Glutamatergic neuron (in vitro differentiated cells): ENCODE data around the gene TMEM92. TPM values are rescaled to one million over a fixed set of nuclear protein-coding genes. Genes with fewer than 3 reads are reported as not detected.

Source experiments
- DNase-seq: peaks from one replicate; pipeline ENCODE4 v3.0.0; 2022
- H3K27ac Mint-ChIP-seq: one replicate; pipeline ENCODE4 v1.8.0; 2020; ENCODE audit warnings: mild to moderate bottlenecking, mixed read lengths, inconsistent platforms; ENCODE audit not compliant: unreplicated experiment
- H3K27me3 Mint-ChIP-seq: one replicate; pipeline ENCODE4 v1.8.0; 2020; ENCODE audit warnings: mild to moderate bottlenecking, moderate library complexity, mixed read lengths, inconsistent platforms; ENCODE audit not compliant: unreplicated experiment
- H3K36me3 Mint-ChIP-seq: one replicate; pipeline ENCODE4 v1.8.0; 2020; ENCODE audit warnings: mild to moderate bottlenecking, mixed read lengths, inconsistent platforms; ENCODE audit not compliant: unreplicated experiment
- H3K4me1 Mint-ChIP-seq: one replicate; pipeline ENCODE4 v1.8.0; 2020; ENCODE audit warnings: mild to moderate bottlenecking, low read depth, mixed read lengths, inconsistent platforms; ENCODE audit not compliant: unreplicated experiment
- H3K4me3 Mint-ChIP-seq: one replicate; pipeline ENCODE4 v1.8.0; 2020; ENCODE audit warnings: mild to moderate bottlenecking, mixed read lengths, inconsistent platforms; ENCODE audit not compliant: unreplicated experiment
- H3K9me3 Mint-ChIP-seq: one replicate; pipeline ENCODE4 v1.8.0; 2020; ENCODE audit warnings: mild to moderate bottlenecking, moderate library complexity, mixed read lengths, inconsistent platforms; ENCODE audit not compliant: unreplicated experiment
- total RNA-seq: library from RNA; stranded (reverse); fragmentation: NEBNext Ultra II Directional; extraction: Animal tissue kit (Norgen Biotek cat#: 25700); gene quantifications from one replicate; pipeline ENCODE4 v1.2.1, GENCODE V29; 2021; ENCODE audit not compliant: unreplicated experiment
- TF ChIP-seq, protein P1 (sequence below): fragments of 200-600 bp; sonication (generic); IDR thresholded peaks from one replicate; pipeline ENCODE4 v1.5.0; 2021; ENCODE audit not compliant: partially characterized antibody, unreplicated experiment

The TMEM92 gene
- total RNA-seq, 1 donor from 2014 or later = not detected

DNA sequence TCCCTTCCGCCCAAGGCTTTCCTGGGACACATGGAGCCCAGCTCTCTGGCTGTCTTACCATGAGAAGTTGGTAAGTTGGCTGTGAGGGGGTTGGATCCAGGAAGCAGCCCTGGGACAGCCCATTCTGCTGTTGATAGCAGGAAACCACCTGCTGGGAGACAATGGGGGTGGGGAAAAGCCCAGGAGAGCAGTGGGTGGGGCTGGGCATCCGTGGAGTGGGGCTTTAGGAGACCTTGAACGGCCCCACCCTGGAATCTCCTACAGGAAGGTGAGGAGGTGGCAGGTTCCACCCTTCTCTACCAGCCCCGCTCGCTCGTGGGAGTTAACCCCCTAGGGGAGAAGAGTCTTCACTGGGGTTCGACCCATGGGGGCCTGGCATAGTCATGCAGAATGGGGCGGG, 5.8 kb downstream of the TMEM92 start:
- DNase-seq = no peak
- H3K9me3 Mint-ChIP-seq = peaks cover 2% of the 10 kb centered on the region
- H3K4me3 Mint-ChIP-seq = no peak overlapping the region
- H3K36me3 Mint-ChIP-seq = peaks cover 6% of the 10 kb centered on the region
- H3K27ac Mint-ChIP-seq = no peak overlapping the region
- H3K27me3 Mint-ChIP-seq = peaks cover 12% of the 10 kb centered on the region
- TF ChIP-seq, protein P1, sequence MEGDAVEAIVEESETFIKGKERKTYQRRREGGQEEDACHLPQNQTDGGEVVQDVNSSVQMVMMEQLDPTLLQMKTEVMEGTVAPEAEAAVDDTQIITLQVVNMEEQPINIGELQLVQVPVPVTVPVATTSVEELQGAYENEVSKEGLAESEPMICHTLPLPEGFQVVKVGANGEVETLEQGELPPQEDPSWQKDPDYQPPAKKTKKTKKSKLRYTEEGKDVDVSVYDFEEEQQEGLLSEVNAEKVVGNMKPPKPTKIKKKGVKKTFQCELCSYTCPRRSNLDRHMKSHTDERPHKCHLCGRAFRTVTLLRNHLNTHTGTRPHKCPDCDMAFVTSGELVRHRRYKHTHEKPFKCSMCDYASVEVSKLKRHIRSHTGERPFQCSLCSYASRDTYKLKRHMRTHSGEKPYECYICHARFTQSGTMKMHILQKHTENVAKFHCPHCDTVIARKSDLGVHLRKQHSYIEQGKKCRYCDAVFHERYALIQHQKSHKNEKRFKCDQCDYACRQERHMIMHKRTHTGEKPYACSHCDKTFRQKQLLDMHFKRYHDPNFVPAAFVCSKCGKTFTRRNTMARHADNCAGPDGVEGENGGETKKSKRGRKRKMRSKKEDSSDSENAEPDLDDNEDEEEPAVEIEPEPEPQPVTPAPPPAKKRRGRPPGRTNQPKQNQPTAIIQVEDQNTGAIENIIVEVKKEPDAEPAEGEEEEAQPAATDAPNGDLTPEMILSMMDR = no peak
- H3K4me1 Mint-ChIP-seq = peaks cover 6% of the 10 kb centered on the region

DNA sequence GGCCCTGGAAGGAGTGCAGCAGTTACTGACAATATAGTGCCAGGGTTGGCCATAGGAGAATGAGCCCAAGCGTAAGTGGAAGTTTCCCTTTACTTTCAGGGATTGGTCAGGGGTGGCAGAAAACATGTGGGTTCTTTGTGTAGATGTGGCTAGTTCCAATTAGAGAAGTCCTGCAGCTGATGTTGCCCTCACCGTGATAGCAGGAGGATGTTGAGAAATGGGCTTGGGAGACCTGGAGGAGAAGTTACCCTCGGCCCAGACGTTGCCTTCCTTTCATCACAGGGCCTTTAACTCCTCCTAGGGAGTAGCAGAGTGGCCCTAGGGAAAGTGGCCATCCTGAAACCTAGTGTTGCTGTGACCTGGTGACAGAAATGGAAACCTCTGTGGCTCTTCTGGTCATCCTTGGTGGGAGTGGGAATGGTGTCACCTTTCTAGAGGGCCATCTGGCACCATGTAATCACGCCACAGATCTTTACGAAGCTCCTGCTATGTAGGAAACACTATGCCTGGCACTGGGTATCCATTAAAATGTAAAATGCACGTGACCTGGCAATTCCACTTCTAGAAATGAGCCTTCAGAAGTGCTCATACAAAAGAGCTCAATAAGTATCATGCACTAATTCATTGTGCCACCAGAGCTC, 6.7 kb downstream of the TMEM92 start:
- H3K4me1 Mint-ChIP-seq = peaks cover 6% of the 10 kb centered on the region
- H3K4me3 Mint-ChIP-seq = no peak overlapping the region
- no peak overlapping the region for H3K27ac Mint-ChIP-seq
- DNase-seq = no peak
- peaks cover 6% of the 10 kb centered on the region for H3K36me3 Mint-ChIP-seq
- H3K27me3 Mint-ChIP-seq = peaks cover 12% of the 10 kb centered on the region
- H3K9me3 Mint-ChIP-seq = peaks cover 2% of the 10 kb centered on the region
- TF ChIP-seq, protein P1 = no peak

DNA sequence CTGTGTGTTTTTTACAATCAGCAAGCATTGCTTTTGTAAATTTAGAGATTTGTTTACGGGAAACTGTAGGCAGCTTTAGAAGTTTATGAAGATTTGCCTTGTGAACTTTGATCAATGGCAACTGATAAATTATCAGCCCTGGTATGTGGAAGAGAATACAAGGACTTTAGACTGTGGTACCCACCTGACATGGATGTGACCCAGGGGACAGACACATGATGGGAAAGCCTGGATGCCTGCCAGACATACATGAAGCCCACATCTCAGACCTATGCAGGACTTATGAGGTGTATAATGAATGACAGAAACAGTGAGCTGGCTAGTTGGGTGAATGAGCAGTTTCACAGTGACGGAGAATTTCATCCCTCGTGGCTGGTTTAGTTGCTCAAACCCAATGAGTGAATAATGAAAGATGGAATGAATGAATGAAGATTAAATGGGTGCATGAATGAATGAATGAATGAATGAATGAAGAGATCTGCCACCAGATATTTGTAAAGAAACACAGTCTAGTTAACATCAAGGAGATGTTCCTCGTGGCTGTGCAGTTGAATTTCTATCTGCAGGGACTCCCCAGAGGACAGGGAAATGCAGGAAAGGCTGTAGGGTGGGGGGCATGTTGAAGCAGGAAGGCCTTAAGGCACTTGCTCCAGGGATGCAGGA, 7.6 kb downstream of the TMEM92 start:
- DNase-seq = no peak
- H3K9me3 Mint-ChIP-seq = peaks cover 2% of the 10 kb centered on the region
- peaks cover 6% of the 10 kb centered on the region for H3K4me1 Mint-ChIP-seq
- no peak overlapping the region for H3K27ac Mint-ChIP-seq
- no peak overlapping the region for H3K4me3 Mint-ChIP-seq
- peaks cover 6% of the 10 kb centered on the region for H3K36me3 Mint-ChIP-seq
- peaks cover 14% of the 10 kb centered on the region for H3K27me3 Mint-ChIP-seq
- TF ChIP-seq, protein P1 = no peak

DNA sequence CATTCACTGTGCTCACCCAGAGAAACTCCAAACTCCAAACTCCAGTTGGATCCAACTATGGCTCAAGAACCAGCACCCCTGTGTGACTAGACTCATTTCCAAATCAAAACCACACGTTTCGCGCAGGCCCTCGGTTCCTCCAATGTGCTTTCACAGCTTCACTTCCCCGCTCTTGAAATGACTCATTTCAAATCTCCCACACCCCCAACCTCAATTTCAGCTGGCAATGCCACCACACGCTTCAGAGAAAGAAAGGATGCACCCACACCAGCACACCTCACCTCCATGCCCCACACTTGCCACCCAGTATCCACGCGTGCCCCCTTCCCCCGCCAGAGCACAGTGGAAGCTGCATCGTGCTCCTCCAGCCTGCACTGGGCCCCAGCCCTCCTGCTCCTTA, 9.0 kb downstream of the TMEM92 start:
- Mint-ChIP-seq H3K36me3 (peaks cover 6% of the 10 kb centered on the region), H3K27me3 (peaks cover 15% of the 10 kb centered on the region), H3K27ac (no peak overlapping the region), H3K4me1 (peaks cover 6% of the 10 kb centered on the region), H3K4me3 (peak overlapping the region; percentile 9), H3K9me3 (peaks cover 2% of the 10 kb centered on the region)
- no peak for DNase-seq
- TF ChIP-seq, protein P1 = no peak

DNA sequence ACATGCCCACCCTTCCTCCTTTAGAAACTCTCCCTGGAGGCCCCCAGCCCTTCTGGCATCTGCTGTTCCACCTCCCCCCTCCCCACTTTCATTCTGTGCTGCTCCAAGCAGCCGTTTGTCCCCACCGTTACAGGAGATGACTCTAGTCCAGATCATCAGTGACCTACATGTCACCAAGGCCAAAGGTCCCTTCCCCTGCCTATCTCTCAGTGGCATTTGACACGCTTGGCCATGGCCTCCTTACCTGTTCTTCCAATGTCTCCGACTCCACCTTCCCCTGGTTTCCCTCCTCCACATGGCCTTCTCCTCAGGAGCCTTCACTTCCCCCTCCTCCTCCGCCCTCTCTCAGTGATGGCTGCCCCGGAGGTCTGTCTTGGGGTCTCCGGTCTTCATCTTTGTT, 9.4 kb downstream of the TMEM92 start:
- Mint-ChIP-seq H3K27me3 (peaks cover 15% of the 10 kb centered on the region), H3K27ac (no peak overlapping the region)

More for the DNA sequence above, 9.4 kb downstream of the TMEM92 start:
- Mint-ChIP-seq H3K4me1 (peaks cover 10% of the 10 kb centered on the region), H3K9me3 (peaks cover 3% of the 10 kb centered on the region), H3K36me3 (peaks cover 6% of the 10 kb centered on the region), H3K4me3 (no peak overlapping the region)
- TF ChIP-seq, protein P1 = no peak
- DNase-seq = no peak
